HG03575 (cell line): ENCODE results near the gene LCE1F.

Experiments
- ATAC-seq: cut with Tn5 transposase; IDR thresholded peaks from one replicate; pipeline ENCODE4 v1.9.1; 2021; ENCODE audit not compliant: unreplicated experiment, insufficient number of reproducible peaks, low FRiP score; ENCODE audit errors: extremely low read depth

Gene LCE1F

DNA sequence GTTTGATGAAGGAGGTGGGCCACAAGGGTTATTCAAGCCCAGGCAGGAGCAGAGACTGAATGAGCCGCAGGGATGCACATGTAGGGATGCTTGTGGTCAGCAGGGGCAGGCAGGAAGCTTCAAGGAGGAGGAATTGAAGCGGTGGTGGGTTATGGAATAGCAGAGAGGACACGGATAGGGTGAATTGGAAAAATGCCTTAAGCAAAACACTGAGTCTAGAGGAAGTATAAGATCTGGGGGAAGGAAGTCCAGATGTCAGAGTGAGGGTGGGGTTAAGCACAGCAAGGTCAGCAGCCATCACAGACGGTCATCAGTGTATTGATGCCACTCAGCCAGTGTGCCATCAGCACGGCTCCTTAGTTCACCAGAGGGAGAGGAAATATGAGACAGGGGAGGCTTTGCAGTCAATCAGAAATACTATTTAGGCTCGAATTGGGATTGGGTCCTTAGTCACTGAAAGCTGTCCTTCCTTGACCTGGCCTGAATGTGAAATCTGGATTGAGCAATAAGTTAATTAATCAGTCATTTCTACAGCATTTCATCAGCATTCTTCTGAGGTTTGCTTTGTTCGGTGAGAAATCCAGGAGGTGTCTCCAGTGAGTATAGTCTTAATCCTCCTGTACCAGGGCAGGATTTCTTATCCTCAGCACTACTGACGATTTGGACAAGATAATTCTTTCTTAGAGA lies 6.0 kb upstream of the LCE1F start:
- ATAC-seq: no peak

DNA sequence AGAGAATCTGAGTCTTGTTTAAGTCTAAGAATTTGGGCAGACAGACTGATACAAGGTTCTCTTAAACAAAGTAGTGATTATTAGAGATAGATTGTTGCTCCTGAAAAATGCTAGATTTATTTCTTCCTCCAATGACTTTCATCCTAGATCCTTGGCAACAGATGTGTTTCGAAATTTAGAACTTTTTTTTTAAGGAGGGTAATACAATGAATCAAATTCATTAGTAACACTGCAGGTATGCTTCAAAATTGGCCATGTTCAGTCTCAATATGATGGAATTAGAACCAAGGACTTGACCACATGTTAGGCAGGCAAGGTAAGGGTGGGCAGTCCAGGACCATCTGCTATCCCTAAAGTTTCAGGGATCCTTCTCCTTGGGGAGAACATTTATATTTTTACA lies 4.5 kb upstream of the LCE1F start:
- ATAC-seq: no peak

DNA sequence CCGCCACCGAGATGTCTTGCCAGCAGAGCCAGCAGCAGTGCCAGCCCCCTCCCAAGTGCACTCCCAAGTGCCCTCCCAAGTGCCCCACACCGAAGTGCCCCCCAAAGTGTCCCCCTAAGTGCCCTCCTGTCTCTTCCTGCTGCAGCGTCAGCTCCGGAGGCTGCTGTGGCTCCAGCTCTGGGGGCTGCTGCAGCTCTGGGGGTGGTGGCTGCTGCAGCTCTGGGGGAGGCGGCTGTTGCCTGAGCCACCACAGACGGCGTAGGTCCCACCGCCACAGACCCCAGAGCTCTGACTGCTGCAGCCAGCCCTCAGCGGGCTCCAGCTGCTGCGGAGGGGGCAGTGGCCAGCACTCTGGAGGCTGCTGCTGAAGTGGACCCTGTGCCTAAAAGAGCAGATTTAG lies 1.4 kb downstream of the LCE1F start:
- ATAC-seq: no peak

DNA sequence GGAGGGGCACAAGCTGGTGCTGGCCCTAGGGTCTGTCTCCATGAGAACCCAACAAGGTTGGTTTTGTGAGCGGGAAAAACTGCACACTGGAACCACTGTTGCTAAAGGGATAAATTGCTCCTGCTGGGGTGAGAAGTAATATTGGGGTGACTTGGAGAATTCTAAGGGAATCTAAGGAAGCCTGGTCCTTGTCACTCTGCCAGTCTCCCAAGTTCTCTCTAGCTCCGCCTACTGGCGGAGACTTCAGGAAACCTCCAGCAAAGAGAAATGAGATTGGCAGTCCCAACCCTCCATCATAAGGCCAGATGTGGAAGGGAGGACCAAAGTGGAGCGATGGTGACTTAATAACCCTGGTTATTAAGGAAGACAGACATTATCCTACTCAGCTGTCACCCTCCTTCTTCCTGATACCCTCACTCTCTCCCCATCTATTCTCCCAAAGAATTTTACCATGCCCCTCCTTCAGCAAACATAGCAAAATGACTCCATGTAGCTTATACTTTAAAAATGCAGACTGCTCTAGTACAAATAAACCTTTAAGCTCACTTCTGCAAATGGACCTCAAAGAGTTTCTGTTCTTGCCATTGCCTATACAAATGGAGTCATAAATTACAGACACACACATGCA lies 2.7 kb downstream of the LCE1F start:
- ATAC-seq: no peak

DNA sequence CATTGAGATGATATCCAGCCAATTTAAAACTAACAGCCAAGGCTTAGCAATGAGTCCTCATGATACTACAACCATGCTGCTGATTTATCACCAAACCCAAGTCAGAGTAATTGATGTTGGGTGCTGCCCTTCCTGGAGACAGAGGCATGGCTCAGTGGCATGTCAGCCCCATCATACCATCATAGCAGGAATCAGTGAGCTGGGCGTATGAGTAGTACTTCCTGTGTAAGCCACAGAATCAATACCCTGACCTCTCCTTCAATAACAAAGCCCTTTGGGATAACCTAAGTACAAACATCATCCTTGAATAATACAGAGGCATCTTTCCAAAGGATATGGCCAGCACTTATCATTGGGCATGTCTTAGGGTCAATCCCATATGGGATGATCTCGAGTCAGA lies 8.2 kb downstream of the LCE1F start:
- no peak for ATAC-seq

DNA sequence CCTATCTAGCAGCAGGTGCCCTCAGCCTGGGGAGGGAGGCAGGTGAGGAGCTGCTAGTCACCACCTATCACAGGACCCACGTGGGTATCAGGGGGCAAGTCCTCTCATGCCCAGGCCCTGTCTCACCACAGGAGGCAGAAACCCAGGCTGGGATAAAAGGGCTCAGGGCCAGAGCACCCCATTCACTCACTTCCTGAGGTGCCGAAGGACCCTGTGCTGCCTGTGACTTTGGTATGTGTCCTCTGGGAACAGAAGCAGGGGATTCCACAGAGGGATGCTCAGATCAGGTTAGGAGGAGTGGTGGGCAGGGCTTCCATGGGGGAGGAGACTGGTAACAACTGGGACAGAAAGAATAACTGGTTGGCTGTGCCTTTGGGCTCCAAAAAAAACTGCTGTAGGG lies 11.1 kb downstream of the LCE1F start, which contains the start of gene LCE1E:
Gene LCE1E, plus strand, starts transcription at position 181 of the 400 bp plus-strand sequence. CDS start 1,043 bp downstream, outside the sequence.
- ATAC-seq: no peak

DNA sequence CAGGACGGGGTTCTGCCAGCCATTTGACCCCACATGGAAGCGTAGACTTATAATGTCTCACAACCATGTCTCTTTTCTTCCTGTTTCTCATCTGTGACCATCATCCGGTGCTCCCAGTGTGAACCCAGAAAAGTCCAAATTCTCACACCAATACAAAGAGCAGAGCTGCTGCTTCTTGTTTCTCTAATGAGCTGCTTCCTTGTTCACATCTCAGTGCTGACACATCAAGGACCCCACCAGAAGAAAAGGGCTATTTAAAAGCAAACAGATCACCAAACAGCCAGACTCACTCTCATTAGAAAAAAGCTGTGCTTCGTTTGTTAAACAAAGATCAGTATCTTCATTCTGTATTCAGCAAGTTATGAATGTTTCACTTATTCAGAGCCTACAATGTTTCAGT lies 20.7 kb downstream of the LCE1F start:
- no peak for ATAC-seq

DNA sequence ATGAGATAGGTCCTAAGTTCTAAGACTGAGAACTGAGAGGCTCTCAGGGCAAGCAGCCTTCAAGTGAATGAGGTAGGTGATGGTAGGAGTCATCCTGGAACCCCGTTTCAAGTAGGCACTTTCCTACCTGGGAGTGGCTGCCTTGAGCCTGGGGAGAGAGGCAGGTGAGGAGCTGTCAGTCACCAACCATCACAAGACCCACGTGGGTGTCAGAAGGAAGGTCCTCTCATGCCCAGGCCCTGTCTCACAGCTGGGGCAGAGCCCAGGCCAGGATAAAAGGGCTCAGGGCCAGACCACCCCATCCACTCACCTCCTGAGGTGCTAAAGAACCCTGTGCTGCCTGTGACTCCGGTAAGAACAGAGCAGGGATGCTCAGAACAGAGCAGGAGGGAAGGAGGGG lies 21.5 kb downstream of the LCE1F start, which contains the start of gene LCE1D:
Gene LCE1D, plus strand, starts transcription at position 301 of the 400 bp plus-strand sequence. CDS start 1,074 bp downstream, outside the sequence.
- ATAC-seq: no peak

DNA sequence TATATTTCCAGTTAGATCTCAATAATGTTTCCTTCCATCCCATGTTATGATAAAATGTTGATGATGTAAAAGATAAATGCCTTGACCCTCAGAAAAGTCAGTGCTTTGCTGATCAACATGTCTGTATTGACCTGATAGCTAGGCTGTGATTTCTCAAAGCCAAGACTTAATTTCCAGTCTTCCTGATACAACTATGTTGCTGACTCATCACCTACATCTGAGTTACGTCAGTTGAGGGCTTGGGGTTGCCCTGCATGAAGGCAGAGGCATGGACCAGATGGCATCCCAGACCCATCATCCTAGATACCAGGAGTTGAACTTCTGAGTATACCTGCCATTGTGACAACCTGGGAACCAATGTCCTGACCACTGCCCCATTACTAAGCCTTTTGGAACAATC lies 26.4 kb downstream of the LCE1F start:
- ATAC-seq: no peak

DNA sequence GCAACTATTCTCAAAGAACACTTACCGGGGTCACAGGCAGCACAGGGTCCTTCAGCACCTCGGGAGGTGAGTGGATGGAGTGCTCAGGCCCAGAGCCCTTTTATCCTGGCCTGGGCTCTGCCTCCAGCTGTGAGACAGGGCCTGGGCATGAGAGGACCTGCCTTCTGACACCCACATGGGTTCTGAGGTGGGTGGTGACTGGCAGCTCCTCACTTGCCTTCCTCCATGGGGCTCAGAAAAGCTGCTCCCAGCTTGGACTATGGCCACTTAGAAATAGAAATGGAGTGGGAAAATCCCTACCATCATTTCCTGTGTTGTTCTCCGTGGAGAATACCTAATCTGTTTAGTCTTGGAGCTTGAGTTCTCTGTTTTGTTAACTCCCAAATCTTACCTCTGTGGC lies 31.6 kb downstream of the LCE1F start, which contains the start of gene LCE1C:
Gene LCE1C, minus strand, starts transcription at position 76 of the 400 bp plus-strand sequence. CDS start 1,173 bp downstream, outside the sequence.
- ATAC-seq: no peak

DNA sequence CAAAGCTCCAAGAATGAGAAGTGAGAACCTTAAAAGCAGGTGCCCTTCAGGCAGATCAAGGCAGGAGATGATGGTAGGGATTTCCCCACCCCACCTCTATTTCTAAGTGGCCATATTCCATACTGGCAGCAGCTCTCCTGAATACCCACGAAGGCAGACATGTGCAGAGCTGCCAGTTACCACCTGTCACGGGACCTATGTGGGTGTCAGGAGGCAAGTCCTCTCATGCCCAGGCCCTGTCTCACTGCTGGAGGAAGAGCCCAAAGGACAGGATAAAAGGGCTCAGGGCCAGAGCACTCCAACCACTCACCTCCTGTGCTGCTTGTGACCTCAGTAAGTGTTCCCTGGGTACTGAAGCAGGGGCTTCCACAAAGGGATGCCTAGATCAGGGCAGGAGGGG lies 36.1 kb downstream of the LCE1F start:
- no peak for ATAC-seq

DNA sequence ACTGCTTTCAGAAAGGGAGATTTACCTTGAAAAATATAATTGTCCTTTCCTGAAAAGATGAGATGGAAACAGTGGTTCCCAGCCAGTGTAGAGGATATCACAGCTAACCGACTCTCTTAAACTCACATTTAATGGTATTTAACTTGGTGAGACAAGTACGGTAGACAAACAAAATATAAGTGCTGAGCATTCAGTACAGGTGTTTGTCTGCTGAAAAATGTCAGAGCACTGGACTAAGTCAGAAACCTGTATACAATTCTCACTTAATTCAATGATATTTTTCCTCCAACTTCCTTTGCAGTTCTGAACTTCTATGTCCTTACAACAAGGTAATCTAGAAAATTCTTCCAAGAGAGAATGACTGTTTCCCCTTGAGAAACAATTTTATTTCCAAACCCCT lies 36.7 kb downstream of the LCE1F start, which contains the start of gene LCE1B:
Gene LCE1B, plus strand, starts transcription at position 301 of the 400 bp plus-strand sequence. CDS start 476 bp downstream, outside the sequence.
- no peak for ATAC-seq

DNA sequence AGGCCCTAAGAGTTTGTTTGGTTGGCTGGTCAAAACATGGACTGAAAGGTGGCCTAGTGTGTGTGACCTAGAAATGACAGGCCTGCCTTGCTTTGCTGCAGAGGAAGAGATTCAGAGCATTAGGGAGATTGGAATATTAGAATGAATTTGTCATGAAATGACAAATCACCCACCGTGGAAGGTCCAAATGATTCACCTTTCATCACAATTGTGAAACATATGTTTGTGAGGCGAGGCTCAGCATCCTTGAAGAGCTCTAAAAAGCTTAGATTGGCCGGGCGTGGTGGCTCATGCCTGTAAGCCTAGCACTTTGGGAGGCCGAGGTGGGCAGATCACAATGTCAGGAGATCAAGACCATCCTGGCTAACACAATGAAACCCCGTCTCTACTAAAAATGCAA lies 42.4 kb downstream of the LCE1F start:
- ATAC-seq: no peak

DNA sequence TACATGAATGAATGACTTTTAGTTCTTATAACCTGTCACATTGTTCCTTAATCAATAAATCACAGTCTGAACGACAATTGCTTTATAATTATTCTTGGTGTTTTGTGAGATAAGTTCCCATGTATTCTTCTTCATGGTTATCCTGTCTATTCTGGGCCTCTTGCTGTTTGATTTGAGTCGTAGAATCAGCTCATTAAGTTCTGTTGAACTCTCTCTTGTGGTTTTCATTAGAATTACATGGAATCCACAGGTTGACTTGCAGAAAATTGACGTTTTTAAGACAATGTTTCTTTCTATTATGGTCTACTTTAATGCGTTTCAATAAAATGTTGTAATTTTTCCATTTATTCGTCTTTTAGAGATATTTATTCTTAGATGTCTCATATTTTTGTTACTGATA lies 48.4 kb downstream of the LCE1F start:
- no peak for ATAC-seq

DNA sequence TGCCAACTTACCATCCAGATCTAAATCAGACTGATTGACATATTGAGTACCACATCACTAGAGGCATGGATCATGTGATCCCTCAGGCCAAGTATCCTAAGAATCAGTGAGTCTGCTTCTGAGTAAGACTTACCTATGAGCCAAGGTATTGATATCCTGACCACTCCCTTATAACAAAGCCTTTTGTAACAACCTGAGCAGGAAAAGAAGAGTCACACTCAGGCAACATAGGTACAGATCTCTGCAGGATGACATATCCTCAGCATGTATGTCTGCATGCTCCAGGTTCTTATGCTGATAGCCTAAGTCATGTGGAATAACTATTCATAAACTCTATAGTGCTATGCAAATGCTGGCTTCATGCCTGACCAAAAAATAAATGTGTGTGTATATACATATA lies 50.0 kb downstream of the LCE1F start:
- ATAC-seq: no peak
